GM13976 (cell line): ENCODE results near the gene MSI2.

ENCODE experiments used
- DNase-seq: peaks from one replicate; pipeline ENCODE4 v3.0.0; 2012; ENCODE audit warnings: low spot score
- CTCF ChIP-seq: IDR thresholded peaks from 2 replicates; pipeline ENCODE4 v1.5.1; 2012; ENCODE audit warnings: borderline replicate concordance, mild to moderate bottlenecking; ENCODE audit not compliant: insufficient read depth; ENCODE audit errors: extremely low read depth, missing control alignments, control extremely low read depth
- in situ Hi-C: fragments of 300-500 bp; cut with MboI; formaldehyde crosslinking; loops from one replicate; pipeline ENCODE4 v1.12.0; 2022; ENCODE audit warnings: low sequenced_read_pairs, mixed read lengths, inconsistent platforms; ENCODE audit not compliant: unreplicated experiment

The MSI2 gene

DNA sequence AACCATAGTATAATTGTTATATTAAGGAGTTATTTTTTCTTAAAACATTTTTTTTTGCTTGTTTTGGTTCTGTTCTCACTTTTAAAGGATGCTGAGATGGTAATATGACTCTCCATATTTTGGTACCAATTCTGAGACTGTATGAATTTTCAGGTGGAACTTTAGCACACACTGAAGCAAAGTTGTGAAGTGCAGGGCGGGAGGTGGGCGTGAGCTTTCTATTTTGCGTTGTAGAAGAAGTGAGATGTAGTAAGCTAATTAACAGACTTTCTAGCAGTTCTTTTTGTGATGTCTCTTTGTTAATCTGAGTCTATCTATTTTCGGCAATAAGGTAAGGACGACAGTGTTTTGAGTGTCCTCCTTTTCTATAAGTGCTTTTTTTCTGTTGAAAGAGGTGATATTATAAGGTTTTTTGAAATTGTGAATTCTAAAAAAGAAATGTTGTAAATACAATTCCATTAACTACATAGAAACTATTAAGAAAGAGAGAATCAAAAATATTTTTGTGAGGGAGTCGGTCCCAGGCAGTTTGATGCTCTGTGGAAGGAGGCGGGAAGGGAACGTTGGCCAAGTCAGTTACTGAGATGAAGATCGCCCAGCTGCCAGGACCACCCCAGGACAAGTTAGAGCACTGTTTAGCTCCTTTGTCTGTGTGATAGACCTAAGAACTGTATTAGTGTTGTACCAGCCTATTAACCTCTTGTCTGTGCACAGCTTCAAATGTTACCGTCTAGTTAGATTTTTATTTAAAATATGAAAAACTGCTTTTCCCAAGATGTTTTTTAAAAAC, 423.8 kb downstream of the MSI2 start:
- DNase-seq: no peak
- TF ChIP-seq CTCF: no peak
- in situ Hi-C loops: no loop called here

- in situ Hi-C loops: no loop called here
- no peak for DNase-seq
Observed at GRCh38 chr17:57682701-57683100, 426.4 kb downstream of the MSI2 start.

DNA sequence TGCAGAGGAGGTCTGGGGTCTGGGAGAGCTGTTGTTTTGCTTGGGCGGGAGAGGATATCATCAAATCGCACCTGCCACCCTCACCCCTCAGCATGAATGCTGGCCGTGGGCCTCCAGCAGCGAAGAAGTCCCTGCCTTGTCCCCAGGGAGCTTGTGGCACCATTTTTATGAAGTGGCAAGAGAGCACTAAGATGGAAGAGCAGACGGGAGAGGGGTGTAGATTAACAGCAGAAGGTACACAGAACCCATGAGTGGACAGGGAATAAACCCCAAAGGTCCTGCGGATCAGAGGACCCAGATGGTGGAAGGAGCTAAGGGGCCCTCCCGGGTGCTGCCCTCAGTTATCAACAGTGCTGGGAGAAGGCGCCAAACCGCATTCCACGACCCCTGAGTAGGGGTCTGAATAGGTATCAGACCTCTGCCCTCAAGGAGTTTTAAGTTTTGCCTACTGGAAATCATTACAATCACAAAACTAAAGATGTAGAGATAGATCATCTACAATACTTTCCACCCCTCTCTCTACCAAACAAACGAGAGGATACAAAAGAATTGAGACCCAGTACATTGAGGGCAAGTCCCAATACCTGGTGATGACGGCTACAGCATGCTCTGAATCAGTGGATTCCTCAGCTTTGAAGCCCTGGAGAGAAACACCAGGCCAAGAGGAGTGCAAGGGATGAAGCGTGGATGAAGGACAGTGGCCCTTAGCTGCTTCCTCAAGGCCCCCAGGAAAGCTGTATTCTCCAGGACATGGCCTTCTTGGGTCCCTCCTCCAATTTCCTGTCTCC, 428.6 kb downstream of the MSI2 start:
- no peak for DNase-seq
- in situ Hi-C loops: no loop called here
- no peak for TF ChIP-seq CTCF

More at GRCh38 chr17:57682701-57683100, 426.4 kb downstream of the MSI2 start:
- TF ChIP-seq CTCF: no peak

- in situ Hi-C loops: no loop called here
- TF ChIP-seq CTCF: no peak
- no peak for DNase-seq
Observed at GRCh38 chr17:57685499-57686132, 429.3 kb downstream of the MSI2 start.

GRCh38 chr17:57687642-57688041, 431.3 kb downstream of the MSI2 start:
- no peak for DNase-seq
- in situ Hi-C loops: no loop called here
- no peak for TF ChIP-seq CTCF

- DNase-seq: no peak
- in situ Hi-C loops: no loop called here
- TF ChIP-seq CTCF: no peak
Observed at GRCh38 chr17:57689254-57689653, 432.9 kb downstream of the MSI2 start.
